Activated CD8-positive, alpha-beta memory T cell treated with anti-CD3 and anti-CD28 coated beads, Interleukin-2, amount 10 ng/mL, durations not matched to agents 7 days and 5 days (primary cell): ENCODE data around the gene TNFRSF8. TPM values are rescaled to one million over a fixed set of nuclear protein-coding genes. Genes with fewer than 3 reads are reported as not detected.

Experiments used
- ATAC-seq: fragments of 150-1000 bp; cut with Tn5 transposase; one replicate; pipeline ENCODE4 v1.10.0; 2021; ENCODE audit warnings: moderate library complexity
- CTCF ChIA-PET: fragments of 350-600 bp; sonication (Branson Sonifier 250); formaldehyde crosslinking; loops from one replicate; lab custom pipeline; 2021; ENCODE audit warnings: antibody characterized with exemption; lab: Charles Lee
- DNase-seq: peaks from one replicate; pipeline ENCODE4 v3.0.0-alpha.2; 2020
- H3K27ac Mint-ChIP-seq: one replicate; pipeline ENCODE4 v1.8.0; 2021; ENCODE audit warnings: mild to moderate bottlenecking, mixed read lengths
- H3K27me3 Mint-ChIP-seq: one replicate; pipeline ENCODE4 v1.8.0; 2021; ENCODE audit warnings: mixed read lengths
- H3K36me3 Mint-ChIP-seq: one replicate; pipeline ENCODE4 v1.8.0; 2021; ENCODE audit warnings: mild to moderate bottlenecking, mixed read lengths
- H3K4me1 Mint-ChIP-seq: one replicate; pipeline ENCODE4 v1.8.0; 2021; ENCODE audit warnings: mixed read lengths
- H3K4me3 Mint-ChIP-seq: one replicate; pipeline ENCODE4 v1.8.0; 2021; ENCODE audit warnings: mild to moderate bottlenecking, moderate library complexity, mixed read lengths
- H3K9me3 Mint-ChIP-seq: one replicate; pipeline ENCODE4 v1.8.0; 2022; ENCODE audit warnings: low read depth, mixed read lengths
- total RNA-seq, 2 experiments: library from RNA; stranded (reverse); gene quantifications; one replicate each; pipeline ENCODE4 v1.2.3, GENCODE V29; 2021

Gene TNFRSF8
- total RNA-seq, 2 experiments from 2014 or later, result 3.8 to 14.8 TPM

GRCh38 chr1:12073796-12074195 is 10.7 kb downstream of the TNFRSF8 start:
- DNase-seq, result no peak
- H3K36me3 Mint-ChIP-seq, result peaks cover 26% of the 10 kb centered on the region
- CTCF ChIA-PET, result no interaction called here
- no peak for ATAC-seq
- H3K27ac Mint-ChIP-seq, result no peak overlapping the region
- peaks cover 8% of the 10 kb centered on the region for H3K27me3 Mint-ChIP-seq
- H3K4me1 Mint-ChIP-seq, result peaks cover 43% of the 10 kb centered on the region
- no peaks in the 10 kb centered on the region for H3K9me3 Mint-ChIP-seq
- H3K4me3 Mint-ChIP-seq, result no peak overlapping the region

- Mint-ChIP-seq H3K4me1 (peaks cover 40% of the 10 kb centered on the region), H3K36me3 (peaks cover 24% of the 10 kb centered on the region), H3K9me3 (no peaks in the 10 kb centered on the region), H3K27me3 (peaks cover 8% of the 10 kb centered on the region), H3K4me3 (no peak overlapping the region), H3K27ac (no peak overlapping the region)
- no peak for DNase-seq
- no peak for ATAC-seq
- CTCF ChIA-PET, result interaction anchor here (1.2 to 1.4 kb wide), 3 partner anchors 12 to 24 kb away, joined by 3 to 5 read pairs (median 3); partner anchors contain the start of gene TNFRSF8
These were observed 12.4 kb downstream of the TNFRSF8 start for GRCh38 chr1:12075195-12076114.

GRCh38 chr1:12076425-12077005 is 13.4 kb downstream of the TNFRSF8 start:
- H3K36me3 Mint-ChIP-seq, result peaks cover 24% of the 10 kb centered on the region
- no peak overlapping the region for H3K27ac Mint-ChIP-seq
- no peak overlapping the region for H3K4me3 Mint-ChIP-seq
- no peak for ATAC-seq
- peaks cover 6% of the 10 kb centered on the region for H3K27me3 Mint-ChIP-seq
- DNase-seq, result no peak
- peaks cover 41% of the 10 kb centered on the region for H3K4me1 Mint-ChIP-seq
- CTCF ChIA-PET, result interaction anchor here (1.2 to 4.5 kb wide), 2 partner anchors 9 to 13 kb away, joined by 3 to 39 read pairs; partner anchors contain the start of gene TNFRSF8
- no peaks in the 10 kb centered on the region for H3K9me3 Mint-ChIP-seq

- H3K4me3 Mint-ChIP-seq, result no peak overlapping the region
- H3K9me3 Mint-ChIP-seq, result peaks cover 10% of the 10 kb centered on the region
- peaks cover 6% of the 10 kb centered on the region for H3K27me3 Mint-ChIP-seq
- CTCF ChIA-PET, result interaction anchor here (0.8 to 4.5 kb wide), 12 partner anchors 8 to 105 kb away, joined by 3 to 39 read pairs (median 6); partner anchors contain the start of gene TNFRSF8
- no peak for ATAC-seq
- no peak for DNase-seq
- H3K36me3 Mint-ChIP-seq, result peaks cover 42% of the 10 kb centered on the region
- no peak overlapping the region for H3K27ac Mint-ChIP-seq
- peaks cover 59% of the 10 kb centered on the region for H3K4me1 Mint-ChIP-seq
These were observed 15.5 kb downstream of the TNFRSF8 start for GRCh38 chr1:12078575-12078937.

GRCh38 chr1:12078938-12079861 is 16.1 kb downstream of the TNFRSF8 start:
- H3K27me3 Mint-ChIP-seq, result peaks cover 6% of the 10 kb centered on the region

GRCh38 chr1:12080156-12080555 is 17.1 kb downstream of the TNFRSF8 start:
- DNase-seq (no peak), ATAC-seq (no peak)
- Mint-ChIP-seq H3K4me1 (peaks cover 59% of the 10 kb centered on the region), H3K27me3 (peaks cover 6% of the 10 kb centered on the region), H3K9me3 (peaks cover 10% of the 10 kb centered on the region), H3K4me3 (no peak overlapping the region), H3K36me3 (peaks cover 51% of the 10 kb centered on the region), H3K27ac (no peak overlapping the region)
- CTCF ChIA-PET, result interaction anchor here (0.8 to 4.5 kb wide), 19 partner anchors 8 to 69 kb away, joined by 3 to 39 read pairs (median 4); partner anchors contain the start of gene MIIP

More at GRCh38 chr1:12078938-12079861, 16.1 kb downstream of the TNFRSF8 start:
- no peak overlapping the region for H3K4me3 Mint-ChIP-seq
- H3K27ac Mint-ChIP-seq, result no peak overlapping the region
- H3K4me1 Mint-ChIP-seq, result peaks cover 57% of the 10 kb centered on the region
- CTCF ChIA-PET, result interaction anchor here (0.8 to 4.5 kb wide), 22 partner anchors 8 to 105 kb away, joined by 3 to 39 read pairs (median 4); partner anchors contain the start of gene TNFRSF8
- peaks cover 48% of the 10 kb centered on the region for H3K36me3 Mint-ChIP-seq
- DNase-seq (peak; percentile 71), ATAC-seq (peak; percentile 57)
- peaks cover 10% of the 10 kb centered on the region for H3K9me3 Mint-ChIP-seq

DNA sequence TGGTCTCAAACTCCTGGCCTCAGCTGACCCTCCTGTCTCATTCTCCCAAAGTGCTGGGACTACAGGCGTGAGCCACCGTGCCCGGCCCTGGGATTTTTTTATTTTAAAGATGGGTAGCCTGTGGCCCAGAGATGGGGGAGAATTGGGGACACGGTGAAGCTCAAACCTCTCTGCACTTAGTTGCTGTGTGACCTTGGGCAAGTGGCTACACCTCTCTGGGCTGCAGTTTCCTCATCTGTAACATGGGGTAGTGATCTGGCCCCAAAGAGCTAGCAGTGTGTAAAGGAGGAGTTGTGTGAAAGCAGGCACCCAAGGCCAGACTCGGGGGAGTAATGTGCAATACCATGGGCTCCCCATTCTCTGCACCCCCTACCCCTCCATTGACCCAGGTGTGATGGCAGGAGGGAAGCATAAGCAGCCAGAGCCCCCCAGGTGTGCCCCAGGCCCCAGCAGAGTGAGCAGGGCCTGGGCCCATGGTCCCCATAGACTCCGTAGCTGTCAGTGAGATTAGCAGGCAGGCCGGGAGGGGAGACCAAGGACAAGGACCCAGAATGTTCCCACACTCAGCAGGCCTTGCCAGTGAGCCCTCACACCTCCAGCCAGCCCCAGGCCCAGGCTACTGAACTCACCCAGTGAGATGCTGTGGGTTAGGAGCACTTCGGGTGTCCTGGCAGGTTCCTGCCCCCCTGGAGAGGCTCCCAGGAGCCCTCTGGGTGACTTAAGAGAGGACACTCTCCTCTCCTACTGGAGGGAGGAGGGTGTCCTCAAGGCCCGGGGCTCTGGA is 17.9 kb downstream of the TNFRSF8 start:
- peaks cover 10% of the 10 kb centered on the region for H3K9me3 Mint-ChIP-seq
- peaks cover 3% of the 10 kb centered on the region for H3K27me3 Mint-ChIP-seq
- ATAC-seq (no peak), DNase-seq (no peak)
- peaks cover 58% of the 10 kb centered on the region for H3K4me1 Mint-ChIP-seq
- CTCF ChIA-PET, result interaction anchor here (0.9 to 4.5 kb wide), 5 partner anchors 9 to 62 kb away, joined by 3 to 39 read pairs (median 12); partner anchors contain the start of gene MIIP
- no peak overlapping the region for H3K4me3 Mint-ChIP-seq
- H3K27ac Mint-ChIP-seq, result peak overlapping the region; percentile 80
- peaks cover 50% of the 10 kb centered on the region for H3K36me3 Mint-ChIP-seq

- peak overlapping the region; percentile 80 for H3K27ac Mint-ChIP-seq
- no peak for ATAC-seq
- H3K4me1 Mint-ChIP-seq, result peaks cover 61% of the 10 kb centered on the region
- H3K9me3 Mint-ChIP-seq, result peaks cover 14% of the 10 kb centered on the region
- DNase-seq, result no peak
- peaks cover 3% of the 10 kb centered on the region for H3K27me3 Mint-ChIP-seq
- no peak overlapping the region for H3K4me3 Mint-ChIP-seq
- CTCF ChIA-PET, result interaction anchor here (1.4 kb wide), 1 partner anchor 10 kb away, joined by 3 read pairs; no protein-coding TSS in a partner anchor
- peaks cover 53% of the 10 kb centered on the region for H3K36me3 Mint-ChIP-seq
These were observed 18.7 kb downstream of the TNFRSF8 start for GRCh38 chr1:12081648-12082396.

DNA sequence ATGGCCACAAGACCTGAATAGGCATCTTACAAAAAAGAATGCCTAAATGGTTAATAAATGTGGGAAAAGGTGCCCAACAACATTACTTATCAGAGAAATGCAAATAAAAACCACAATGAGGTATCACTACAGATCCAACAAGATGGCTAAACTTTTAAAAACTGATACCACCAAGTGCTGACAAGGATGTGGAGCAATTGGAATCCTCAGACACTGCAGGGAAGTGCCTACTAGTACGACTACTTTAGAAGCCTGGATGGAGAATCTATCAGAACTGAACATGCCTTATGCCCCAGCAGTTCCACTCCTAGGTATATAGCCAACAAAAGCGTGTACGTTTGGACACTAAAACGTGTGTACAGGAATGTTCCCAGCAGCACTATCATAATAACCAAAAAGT is 19.9 kb downstream of the TNFRSF8 start:
- H3K27ac Mint-ChIP-seq, result no peak overlapping the region
- no peak for DNase-seq

DNA sequence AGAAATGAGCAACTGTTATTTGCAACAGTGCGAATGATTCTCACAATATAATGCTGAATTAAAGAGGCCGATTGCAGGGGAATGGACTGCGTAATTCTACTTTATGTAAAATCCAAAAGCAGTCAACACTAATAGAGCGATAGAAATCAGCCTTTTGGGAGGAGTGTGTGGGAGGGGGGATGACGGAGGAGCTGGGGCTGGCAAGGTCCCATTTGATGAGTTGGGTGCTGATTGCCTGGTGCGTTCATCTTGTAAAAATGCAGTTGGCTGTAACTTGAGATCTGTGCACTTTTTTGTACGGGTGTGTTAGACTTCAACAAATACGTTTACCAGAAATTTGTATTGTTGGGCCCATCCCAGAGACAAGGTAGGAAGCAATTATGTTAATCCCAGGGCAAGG is 20.7 kb downstream of the TNFRSF8 start:
- CTCF ChIA-PET, result interaction anchor here (1.0 to 1.1 kb wide), 2 partner anchors 32 to 40 kb away, joined by 3 read pairs; no protein-coding TSS in a partner anchor
- peaks cover 15% of the 10 kb centered on the region for H3K9me3 Mint-ChIP-seq
- no peaks in the 10 kb centered on the region for H3K27me3 Mint-ChIP-seq
- H3K4me3 Mint-ChIP-seq, result no peak overlapping the region
- DNase-seq (no peak), ATAC-seq (no peak)
- peaks cover 60% of the 10 kb centered on the region for H3K36me3 Mint-ChIP-seq
- peaks cover 72% of the 10 kb centered on the region for H3K4me1 Mint-ChIP-seq
- H3K27ac Mint-ChIP-seq, result no peak overlapping the region

More for the DNA sequence above, 19.9 kb downstream of the TNFRSF8 start:
- Mint-ChIP-seq H3K4me3 (no peak overlapping the region), H3K4me1 (peaks cover 67% of the 10 kb centered on the region), H3K27me3 (peaks cover under 1% of the 10 kb centered on the region), H3K36me3 (peaks cover 60% of the 10 kb centered on the region), H3K9me3 (peaks cover 15% of the 10 kb centered on the region)
- CTCF ChIA-PET, result interaction anchor here (1.0 to 1.4 kb wide), 3 partner anchors 11 to 41 kb away, joined by 3 read pairs; no protein-coding TSS in a partner anchor
- ATAC-seq, result no peak

DNA sequence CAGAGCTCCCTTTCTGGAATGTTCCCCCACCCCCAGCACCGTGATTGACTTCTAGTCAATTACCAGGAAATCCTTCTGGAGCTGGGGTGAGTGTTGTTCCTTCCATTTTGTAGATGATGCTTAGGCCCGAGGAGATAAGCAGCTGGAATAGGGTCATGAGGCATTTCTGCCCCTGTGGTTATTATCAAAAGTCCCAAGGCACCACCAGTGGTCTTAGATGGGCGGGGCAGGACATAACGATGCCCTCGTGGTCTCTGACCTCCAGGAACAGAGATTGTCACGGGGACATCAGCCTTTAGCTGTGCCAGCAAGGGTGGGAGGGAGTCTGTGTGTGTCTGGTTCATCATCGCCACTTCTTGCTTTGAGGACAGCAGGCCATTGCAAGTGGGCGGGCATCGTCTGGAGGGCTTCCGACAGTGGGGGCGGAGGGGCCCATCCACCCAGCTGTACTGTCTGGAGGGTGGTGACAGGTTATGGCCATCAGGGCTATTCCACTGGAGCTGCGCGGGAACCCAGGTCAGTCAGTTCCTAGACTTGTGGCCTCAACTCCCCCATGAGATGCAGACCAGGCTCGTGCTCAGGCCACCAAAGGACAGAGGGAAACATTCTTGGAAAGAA is 22.6 kb downstream of the TNFRSF8 start:
- Mint-ChIP-seq H3K4me3 (no peak overlapping the region), H3K27ac (no peak overlapping the region), H3K36me3 (peaks cover 72% of the 10 kb centered on the region), H3K27me3 (no peaks in the 10 kb centered on the region), H3K9me3 (peaks cover 18% of the 10 kb centered on the region), H3K4me1 (peaks cover 72% of the 10 kb centered on the region)
- CTCF ChIA-PET, result interaction anchor here (1.1 to 1.4 kb wide), 3 partner anchors 18 to 39 kb away, joined by 3 to 5 read pairs (median 5); no protein-coding TSS in a partner anchor
- no peak for DNase-seq
- ATAC-seq, result no peak
